ENCODE data around the gene CENPX. TPM values are rescaled to one million over a fixed set of nuclear protein-coding genes. Genes with fewer than 3 reads are reported as not detected.

Gene CENPX
- total and polyA plus RNA-seq, 2 of the 13 experiments (the other 11 are each of a cell fraction or from before 2014, with no cell fraction given) = 92.7 to 170 TPM

DNA sequence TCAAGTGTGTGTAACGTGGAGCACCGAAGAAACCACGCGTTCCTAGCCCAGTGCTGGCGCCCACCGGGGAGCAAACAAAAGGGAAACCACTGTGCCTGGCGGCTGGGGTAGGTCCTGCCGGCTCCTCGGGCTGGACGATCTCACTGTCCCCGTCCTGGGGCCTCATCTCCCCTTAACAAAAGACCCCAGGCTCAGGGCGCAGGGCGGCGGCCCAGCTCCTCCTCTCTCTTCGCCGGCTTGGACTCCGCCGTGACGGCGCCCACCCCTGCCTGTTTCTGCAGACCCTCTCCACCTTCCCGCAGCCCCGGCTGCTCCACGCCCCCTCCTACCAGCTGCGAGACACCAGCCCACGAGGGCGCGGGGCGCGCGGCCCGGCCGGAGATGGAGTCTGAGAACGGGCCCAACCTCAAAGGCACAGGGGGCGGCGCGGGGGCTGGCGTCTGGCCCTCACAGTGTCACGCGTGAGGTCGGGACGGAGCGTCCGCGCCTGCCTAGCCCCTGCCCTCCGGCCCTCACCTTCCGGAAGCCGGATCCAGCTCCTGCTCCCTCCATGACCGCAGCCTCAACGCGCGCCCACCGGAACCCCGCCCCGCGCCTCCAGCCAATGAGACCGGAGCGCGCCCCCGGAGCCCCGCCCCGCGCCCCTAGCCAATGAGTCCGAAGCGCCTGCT is at the start of gene CENPX (continued):
- TF ChIP-seq, protein P1, sequence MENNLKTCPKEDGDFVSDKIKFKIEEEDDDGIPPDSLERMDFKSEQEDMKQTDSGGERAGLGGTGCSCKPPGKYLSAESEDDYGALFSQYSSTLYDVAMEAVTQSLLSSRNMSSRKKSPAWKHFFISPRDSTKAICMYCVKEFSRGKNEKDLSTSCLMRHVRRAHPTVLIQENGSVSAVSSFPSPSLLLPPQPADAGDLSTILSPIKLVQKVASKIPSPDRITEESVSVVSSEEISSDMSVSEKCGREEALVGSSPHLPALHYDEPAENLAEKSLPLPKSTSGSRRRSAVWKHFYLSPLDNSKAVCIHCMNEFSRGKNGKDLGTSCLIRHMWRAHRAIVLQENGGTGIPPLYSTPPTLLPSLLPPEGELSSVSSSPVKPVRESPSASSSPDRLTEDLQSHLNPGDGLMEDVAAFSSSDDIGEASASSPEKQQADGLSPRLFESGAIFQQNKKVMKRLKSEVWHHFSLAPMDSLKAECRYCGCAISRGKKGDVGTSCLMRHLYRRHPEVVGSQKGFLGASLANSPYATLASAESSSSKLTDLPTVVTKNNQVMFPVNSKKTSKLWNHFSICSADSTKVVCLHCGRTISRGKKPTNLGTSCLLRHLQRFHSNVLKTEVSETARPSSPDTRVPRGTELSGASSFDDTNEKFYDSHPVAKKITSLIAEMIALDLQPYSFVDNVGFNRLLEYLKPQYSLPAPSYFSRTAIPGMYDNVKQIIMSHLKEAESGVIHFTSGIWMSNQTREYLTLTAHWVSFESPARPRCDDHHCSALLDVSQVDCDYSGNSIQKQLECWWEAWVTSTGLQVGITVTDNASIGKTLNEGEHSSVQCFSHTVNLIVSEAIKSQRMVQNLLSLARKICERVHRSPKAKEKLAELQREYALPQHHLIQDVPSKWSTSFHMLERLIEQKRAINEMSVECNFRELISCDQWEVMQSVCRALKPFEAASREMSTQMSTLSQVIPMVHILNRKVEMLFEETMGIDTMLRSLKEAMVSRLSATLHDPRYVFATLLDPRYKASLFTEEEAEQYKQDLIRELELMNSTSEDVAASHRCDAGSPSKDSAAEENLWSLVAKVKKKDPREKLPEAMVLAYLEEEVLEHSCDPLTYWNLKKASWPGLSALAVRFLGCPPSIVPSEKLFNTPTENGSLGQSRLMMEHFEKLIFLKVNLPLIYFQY (CRISPR knock-in tag; IDR thresholded peaks at IDR 0.05; ENCODE audit: borderline replicate concordance) = peak; percentile 52; the same call in 1 of the 2 replicates
- TF ChIP-seq, protein P2, sequence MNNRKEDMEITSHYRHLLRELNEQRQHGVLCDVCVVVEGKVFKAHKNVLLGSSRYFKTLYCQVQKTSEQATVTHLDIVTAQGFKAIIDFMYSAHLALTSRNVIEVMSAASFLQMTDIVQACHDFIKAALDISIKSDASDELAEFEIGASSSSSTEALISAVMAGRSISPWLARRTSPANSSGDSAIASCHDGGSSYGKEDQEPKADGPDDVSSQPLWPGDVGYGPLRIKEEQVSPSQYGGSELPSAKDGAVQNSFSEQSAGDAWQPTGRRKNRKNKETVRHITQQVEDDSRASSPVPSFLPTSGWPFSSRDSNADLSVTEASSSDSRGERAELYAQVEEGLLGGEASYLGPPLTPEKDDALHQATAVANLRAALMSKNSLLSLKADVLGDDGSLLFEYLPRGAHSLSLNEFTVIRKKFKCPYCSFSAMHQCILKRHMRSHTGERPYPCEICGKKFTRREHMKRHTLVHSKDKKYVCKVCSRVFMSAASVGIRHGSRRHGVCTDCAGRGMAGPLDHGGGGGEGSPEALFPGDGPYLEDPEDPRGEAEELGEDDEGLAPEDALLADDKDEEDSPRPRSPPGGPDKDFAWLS (CRISPR knock-in tag; IDR thresholded peaks at IDR 0.05; ENCODE audit: borderline replicate concordance) = 0 out of 2 replicates have a peak, but pooled peaks have one; percentile 45
- TF ChIP-seq, protein P3, sequence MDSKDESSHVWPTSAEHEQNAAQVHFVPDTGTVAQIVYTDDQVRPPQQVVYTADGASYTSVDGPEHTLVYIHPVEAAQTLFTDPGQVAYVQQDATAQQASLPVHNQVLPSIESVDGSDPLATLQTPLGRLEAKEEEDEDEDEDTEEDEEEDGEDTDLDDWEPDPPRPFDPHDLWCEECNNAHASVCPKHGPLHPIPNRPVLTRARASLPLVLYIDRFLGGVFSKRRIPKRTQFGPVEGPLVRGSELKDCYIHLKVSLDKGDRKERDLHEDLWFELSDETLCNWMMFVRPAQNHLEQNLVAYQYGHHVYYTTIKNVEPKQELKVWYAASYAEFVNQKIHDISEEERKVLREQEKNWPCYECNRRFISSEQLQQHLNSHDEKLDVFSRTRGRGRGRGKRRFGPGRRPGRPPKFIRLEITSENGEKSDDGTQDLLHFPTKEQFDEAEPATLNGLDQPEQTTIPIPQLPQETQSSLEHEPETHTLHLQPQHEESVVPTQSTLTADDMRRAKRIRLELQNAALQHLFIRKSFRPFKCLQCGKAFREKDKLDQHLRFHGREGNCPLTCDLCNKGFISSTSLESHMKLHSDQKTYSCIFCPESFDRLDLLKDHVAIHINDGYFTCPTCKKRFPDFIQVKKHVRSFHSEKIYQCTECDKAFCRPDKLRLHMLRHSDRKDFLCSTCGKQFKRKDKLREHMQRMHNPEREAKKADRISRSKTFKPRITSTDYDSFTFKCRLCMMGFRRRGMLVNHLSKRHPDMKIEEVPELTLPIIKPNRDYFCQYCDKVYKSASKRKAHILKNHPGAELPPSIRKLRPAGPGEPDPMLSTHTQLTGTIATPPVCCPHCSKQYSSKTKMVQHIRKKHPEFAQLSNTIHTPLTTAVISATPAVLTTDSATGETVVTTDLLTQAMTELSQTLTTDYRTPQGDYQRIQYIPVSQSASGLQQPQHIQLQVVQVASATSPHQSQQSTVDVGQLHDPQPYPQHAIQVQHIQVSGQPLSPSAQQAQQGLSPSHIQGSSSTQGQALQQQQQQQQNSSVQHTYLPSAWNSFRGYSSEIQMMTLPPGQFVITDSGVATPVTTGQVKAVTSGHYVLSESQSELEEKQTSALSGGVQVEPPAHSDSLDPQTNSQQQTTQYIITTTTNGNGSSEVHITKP (CRISPR knock-in tag; IDR thresholded peaks at IDR 0.05; ENCODE audit: low read depth) = 0 out of 2 replicates have a peak, but pooled peaks have one; percentile 26
- TF ChIP-seq ZBTB8A (CRISPR knock-in tag; IDR thresholded peaks at IDR 0.05; ENCODE audit: borderline replicate concordance, low read depth) (peak; percentile 50), CEBPG (CRISPR knock-in tag; IDR thresholded peaks at IDR 0.05) (no peak), MAFF (IDR thresholded peaks at IDR 0.05; ENCODE audit: low read depth, low read length) (no peak), ZNF430 (CRISPR knock-in tag; IDR thresholded peaks at IDR 0.05) (peak; percentile 38; the same call in 1 of the 2 replicates), ATF7-NPFF (CRISPR knock-in tag; IDR thresholded peaks at IDR 0.05; ENCODE audit: low read depth) (peak; percentile 22; the same call in 1 of the 2 replicates), KLF11 (CRISPR knock-in tag; IDR thresholded peaks at IDR 0.05) (no peak), LCORL (IDR thresholded peaks at IDR 0.05) (no peak), LCORL (CRISPR knock-in tag; IDR thresholded peaks at IDR 0.05) (peak; percentile 55), DNMT1 (CRISPR knock-in tag; IDR thresholded peaks at IDR 0.05) (0 out of 2 replicates have a peak, but pooled peaks have one; percentile 58), MED8 (CRISPR knock-in tag; IDR thresholded peaks at IDR 0.05; ENCODE audit: insufficient replicate concordance) (peak; percentile 90)
- TF ChIP-seq, protein P4, sequence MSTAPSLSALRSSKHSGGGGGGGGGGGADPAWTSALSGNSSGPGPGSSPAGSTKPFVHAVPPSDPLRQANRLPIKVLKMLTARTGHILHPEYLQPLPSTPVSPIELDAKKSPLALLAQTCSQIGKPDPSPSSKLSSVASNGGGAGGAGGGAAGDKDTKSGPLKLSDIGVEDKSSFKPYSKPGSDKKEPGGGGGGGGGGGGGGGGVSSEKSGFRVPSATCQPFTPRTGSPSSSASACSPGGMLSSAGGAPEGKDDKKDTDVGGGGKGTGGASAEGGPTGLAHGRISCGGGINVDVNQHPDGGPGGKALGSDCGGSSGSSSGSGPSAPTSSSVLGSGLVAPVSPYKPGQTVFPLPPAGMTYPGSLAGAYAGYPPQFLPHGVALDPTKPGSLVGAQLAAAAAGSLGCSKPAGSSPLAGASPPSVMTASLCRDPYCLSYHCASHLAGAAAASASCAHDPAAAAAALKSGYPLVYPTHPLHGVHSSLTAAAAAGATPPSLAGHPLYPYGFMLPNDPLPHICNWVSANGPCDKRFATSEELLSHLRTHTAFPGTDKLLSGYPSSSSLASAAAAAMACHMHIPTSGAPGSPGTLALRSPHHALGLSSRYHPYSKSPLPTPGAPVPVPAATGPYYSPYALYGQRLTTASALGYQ (CRISPR knock-in tag; IDR thresholded peaks at IDR 0.05) = peak; percentile 54; the same call in 1 of the 2 replicates
- TF ChIP-seq, protein P5, sequence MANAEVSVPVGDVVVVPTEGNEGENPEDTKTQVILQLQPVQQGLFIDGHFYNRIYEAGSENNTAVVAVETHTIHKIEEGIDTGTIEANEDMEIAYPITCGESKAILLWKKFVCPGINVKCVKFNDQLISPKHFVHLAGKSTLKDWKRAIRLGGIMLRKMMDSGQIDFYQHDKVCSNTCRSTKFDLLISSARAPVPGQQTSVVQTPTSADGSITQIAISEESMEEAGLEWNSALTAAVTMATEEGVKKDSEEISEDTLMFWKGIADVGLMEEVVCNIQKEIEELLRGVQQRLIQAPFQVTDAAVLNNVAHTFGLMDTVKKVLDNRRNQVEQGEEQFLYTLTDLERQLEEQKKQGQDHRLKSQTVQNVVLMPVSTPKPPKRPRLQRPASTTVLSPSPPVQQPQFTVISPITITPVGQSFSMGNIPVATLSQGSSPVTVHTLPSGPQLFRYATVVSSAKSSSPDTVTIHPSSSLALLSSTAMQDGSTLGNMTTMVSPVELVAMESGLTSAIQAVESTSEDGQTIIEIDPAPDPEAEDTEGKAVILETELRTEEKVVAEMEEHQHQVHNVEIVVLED (CRISPR knock-in tag; IDR thresholded peaks at IDR 0.05; ENCODE audit: borderline replicate concordance) = no peak

Measured in HepG2 (cell line).